GM18508 (cell line): ENCODE data around the gene CARD9.

ENCODE experiments used
- ATAC-seq: cut with Tn5 transposase; IDR thresholded peaks from one replicate; pipeline ENCODE4 v1.9.1; 2021; ENCODE audit warnings: moderate number of reproducible peaks; ENCODE audit not compliant: insufficient read depth, unreplicated experiment

The CARD9 gene

DNA sequence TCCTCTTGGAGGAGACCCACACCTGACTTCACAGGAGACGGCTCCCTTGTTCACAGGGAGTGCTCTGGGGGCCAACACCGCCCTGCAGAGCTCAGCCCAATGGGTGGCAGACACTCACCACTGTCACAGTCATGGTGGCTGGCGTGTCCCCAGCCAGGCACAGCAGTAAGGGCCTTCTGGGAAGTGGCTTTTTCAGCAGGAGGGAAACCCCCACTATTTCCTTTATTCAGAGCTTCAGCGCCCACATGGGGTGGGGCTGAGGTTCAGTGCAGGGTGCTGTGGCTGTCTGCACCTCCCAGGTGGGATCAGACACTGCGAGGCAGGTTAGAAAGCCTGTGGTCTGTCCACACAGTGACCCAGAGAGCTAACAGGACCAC, 30.1 kb upstream of the CARD9 start:
- no peak for ATAC-seq

DNA sequence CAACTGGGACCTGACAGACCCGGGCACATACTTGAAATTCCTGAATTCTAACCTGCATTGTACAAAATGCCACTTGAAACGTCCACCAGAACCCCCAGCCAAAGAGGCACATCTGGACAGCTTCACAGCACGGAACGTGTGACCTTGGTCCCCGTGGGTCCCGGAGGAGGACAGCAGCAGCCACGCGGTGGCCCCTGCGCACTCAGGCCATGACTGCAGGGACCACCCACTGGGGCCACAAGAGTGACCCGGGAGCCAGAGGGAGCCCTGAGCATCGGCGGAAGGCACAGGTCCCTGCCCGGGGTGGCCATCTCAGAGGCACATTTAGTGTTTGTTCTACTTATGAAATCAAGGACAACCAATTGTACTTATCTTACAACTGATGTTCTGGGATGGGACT, 28.6 kb upstream of the CARD9 start:
- no peak for ATAC-seq

DNA sequence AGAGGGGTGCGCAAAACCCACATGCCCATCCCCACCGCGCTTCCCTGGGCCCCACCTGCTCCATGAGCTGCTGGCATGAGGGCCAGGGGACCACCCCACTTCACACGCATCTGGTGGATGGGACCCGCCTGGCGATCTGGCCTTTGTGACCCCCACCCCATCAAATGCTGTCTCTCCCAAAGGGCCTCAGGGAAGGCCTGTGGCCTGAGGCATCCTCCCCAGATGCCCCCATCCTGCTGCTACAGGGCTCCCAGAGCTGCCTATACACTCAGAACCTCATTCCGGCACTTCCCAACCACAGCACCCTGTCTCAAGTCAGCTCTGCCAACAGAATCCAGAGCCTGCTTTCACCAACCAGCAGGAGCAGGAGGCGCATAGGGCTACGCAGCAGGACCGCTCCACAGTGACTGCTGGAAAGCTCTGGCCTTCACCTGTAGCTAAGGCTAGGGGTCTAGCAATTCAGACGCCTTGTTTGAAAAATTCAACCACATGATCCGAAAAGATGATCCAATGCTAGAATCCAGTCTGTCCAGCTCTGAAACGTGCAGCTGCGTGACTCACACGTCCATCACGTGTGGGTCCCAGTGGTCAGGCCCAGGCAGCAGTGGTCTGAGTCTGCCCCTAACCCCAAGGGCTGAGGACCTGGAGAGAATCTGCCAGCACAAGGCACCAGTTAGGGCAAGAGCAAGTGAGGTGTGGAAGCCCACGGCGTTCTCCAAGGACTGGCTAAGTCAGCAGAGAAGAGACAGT, 27.9 kb upstream of the CARD9 start:
- no peak for ATAC-seq

DNA sequence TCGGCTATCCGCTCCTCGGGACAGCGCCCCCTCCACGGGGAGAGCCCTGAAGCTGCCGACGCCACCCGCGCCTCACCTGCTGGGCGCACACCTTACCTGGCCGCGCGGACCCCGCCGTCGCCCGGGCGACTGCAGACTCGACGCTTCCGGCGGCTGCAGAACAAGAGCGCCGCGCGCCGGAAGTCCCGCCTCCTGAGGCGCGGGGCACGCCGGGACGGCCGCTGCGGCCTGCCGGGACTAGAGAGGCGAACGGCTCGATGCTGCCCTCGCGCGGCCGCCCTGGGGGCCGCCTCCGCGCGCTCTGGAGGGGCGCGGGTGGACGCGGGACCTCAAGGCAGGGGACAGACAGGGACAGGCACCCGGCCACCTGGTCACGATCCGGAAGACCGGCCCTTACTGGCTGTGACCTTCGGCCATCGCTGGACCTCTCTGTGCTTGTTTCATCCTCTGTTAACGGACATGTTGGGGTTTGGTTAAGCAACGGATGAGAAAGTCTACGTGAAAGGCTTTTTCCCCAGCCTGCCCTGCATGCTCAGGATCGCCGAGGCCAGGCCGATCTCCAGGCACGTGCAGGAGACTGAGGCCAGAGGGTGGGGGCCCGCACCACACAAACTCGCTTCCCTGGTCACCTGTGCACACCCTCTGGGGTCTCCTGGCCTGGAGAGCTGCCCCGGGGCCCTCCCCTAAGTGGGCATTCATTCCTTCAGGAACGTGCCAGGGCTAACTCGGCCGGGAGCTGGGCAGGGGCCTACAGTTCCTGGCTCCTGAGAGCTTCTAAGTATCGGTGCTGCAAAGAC, 26.8 kb upstream of the CARD9 start, which contains the start of gene SNAPC4:
Gene SNAPC4 (minus strand): TSS at position 133 of the 797 bp plus-strand sequence. CDS start 1,742 bp downstream, outside the sequence.
- ATAC-seq, result no peak

DNA sequence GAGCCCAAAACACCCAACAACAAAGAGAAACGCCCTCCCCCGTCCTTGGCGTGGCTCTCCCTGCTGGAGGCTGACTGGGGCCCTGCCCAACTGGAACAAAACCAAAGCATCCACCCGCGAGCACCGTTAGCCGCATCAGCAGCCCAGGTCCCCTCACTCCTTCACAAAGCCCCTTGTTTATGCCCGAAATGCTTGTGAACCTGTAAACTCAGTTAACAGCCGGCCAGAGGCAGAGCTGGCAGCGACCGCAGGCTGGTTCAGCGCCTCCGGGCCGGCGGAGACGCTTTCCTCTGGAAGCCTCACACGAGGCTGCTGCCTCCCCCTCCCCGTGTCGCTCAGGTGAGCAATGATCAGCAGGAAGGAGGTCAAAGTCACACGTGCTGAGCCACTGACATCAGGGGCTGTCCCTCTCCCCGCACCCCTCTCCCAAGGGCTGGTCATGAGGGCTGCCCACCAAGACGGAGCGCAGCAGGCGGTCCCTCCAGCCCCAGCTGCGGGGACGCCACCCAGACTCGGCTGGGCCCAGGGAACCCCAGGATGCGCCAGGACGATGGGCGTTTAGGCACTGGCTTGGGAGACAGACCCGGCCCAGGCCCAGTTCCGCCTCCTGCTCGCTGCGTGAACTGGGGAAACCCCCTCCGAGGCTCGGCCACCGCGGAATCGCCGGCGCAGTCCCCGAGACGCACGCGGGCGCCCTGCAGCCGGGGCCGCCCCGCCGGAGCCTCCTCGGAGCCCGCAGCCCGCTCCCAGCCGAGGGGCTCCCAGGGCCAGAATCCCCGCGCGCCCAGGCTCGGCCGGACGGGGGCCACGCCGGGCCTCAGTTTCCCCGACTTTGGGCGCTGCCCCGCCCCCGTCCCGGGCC, 25.9 kb upstream of the CARD9 start:
- no peak for ATAC-seq

DNA sequence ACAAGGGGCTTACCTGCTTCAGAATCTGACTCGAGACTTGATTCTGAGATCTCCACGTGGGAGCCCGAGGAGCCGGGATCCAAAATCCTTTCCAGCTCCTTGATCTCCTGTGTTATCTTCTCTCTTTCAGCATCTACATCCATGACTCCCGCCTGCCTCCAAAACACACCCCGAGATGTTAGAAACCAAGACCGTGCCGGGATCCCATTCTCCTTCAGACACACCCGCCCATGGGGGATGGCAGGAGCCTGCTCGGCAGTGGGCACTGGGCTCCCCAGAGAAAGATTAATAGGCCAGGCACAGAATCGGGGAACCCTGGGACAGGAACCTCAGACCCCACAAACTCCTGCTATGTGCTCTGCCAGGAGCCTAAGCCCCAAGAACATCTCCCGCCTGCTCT, 24.8 kb upstream of the CARD9 start:
- no peak for ATAC-seq

DNA sequence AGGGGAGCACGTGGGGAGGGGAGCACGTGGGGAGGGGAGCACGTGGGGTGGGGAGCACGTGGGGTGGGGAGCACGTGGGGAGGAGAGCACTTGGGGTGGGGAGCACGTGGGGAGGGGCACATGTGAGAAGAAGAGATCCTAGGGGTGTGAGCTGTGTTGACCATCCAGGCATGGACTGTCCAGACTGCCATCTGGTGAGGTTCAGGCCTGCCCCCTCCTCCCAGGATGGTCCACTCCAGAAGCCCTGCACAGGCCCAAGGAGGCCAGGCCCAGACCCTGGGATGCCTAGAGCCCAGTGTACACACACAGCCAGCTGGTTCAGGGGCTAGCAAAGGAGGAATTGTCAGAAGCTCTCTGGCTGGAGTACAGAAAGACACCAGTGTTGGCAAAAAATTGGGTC, 24.2 kb upstream of the CARD9 start:
- ATAC-seq, result no peak

DNA sequence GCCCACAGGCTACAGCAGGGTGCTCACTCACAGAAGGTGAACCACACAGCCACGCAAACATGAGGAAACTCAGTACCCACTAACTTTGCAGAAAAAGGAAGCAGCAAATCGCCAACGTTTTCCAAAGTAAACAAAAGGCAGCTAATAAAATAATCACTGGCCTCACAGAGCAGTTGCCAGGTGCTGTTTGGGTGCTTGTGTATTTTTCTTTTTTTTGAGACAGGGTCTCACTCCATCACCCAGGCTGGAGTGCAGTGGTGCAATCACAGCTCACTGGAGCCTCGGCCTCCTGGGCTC, 22.7 kb upstream of the CARD9 start:
- ATAC-seq, result no peak

DNA sequence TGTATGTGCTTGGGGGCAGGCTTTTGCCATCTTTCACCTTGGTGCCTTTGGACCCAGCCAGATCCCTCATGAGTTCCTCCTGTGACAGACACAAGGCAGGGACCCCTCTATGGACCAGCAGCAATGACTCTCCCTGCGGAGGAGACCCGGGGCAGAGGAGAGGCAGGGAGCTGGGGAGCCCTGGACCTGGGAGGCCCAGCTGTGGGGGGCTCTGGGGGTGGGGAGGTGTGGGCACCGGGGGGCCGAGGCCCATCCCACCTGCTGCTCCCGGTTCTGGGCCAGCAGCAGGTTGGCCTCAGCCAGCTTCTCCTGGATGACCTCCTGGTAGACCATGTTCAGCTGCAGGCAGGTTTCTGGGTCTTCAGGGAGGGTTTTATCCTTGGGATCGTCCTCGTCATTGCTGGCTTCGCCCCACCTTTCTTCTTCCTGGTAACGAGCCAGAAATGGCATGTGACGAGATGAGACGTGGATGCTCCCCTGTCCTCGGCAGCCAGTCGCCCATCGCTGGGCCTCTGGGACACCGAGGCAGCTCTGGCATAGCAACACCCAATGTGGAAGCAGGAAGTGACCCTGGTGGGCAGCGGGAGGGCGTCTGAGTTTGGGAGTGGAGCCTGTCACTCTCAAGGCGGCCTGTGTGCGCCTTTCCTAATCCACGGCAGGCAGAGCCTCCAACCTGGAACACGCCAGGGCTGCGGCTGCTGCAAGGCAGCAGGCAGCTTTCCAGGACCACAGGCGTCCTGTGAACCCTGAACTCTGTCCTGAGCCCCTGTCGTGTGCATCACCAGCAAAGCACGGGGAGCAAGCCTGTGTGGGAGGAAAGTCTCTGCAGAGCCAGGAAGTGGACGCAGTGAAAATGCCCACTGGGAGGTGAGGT, 22.1 kb upstream of the CARD9 start:
- no peak for ATAC-seq

DNA sequence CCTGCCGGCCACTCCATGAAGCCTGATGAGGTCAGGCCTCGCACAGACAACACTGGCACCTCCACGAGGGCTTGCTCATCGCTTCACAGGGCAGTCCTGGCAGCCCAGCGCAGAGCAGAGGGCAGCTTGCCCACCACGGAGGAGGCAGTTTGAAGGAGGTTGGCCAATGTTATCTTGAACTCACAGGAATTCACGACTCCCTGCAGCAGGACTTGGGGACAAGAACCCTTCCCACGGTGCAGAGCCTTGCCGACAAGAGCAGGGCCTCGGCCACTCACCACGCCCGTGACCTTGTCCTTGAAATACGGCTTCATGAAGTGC, 21.5 kb upstream of the CARD9 start:
- no peak for ATAC-seq

DNA sequence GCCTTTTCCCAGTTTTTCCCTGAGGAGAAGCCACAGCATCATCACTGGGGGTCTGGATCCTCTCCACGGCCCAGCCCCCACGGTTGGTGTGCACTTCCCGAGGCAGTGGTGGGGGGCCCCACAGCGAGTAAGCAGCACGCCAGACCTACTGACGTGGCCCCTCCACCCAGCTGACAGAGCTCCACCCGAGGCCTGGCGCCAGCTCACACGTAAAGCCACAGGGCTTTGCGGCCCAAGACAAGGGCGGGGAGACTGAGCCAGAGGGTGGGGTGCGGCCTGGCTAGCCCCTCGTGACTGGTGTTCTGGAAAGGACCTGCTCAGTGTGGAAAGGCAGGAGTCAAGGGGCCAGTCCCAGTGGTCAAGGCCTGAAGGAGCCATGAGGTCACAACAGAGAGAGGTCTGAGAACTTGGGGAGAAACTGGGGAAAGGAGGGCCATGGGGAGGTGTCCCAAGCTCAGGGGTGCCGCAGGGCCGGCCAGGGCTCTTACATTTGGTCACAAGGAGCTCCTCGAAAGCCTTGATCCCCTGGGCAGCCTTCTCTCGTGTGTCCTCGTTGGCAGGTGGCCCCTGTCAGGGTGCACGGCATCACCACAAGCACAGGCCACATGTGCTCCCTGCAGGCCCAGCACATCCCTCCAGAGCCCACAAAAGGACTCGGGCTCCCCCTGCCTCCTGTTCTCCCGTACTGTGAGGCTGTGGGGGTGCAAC, 21.0 kb upstream of the CARD9 start:
- no peak for ATAC-seq

DNA sequence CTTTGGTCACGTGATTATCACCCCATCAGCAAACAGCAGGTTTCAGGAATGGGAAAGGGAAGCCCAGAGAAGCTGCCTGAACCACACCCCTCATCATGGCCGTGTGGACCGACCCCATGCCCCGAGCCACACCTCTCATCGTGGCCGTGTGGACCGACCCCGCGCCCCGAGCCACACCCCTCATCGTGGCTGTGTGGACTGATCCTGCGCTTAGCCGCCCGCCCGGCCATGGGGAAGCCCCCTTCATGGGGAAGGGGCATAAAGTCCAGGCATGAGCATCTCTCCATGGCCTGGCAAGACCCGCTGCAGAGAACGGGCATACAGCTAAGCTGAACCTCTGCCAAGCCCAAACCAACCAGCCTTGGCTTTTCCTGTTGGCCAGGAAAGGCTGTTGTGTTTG, 20.1 kb upstream of the CARD9 start:
- ATAC-seq, result no peak

DNA sequence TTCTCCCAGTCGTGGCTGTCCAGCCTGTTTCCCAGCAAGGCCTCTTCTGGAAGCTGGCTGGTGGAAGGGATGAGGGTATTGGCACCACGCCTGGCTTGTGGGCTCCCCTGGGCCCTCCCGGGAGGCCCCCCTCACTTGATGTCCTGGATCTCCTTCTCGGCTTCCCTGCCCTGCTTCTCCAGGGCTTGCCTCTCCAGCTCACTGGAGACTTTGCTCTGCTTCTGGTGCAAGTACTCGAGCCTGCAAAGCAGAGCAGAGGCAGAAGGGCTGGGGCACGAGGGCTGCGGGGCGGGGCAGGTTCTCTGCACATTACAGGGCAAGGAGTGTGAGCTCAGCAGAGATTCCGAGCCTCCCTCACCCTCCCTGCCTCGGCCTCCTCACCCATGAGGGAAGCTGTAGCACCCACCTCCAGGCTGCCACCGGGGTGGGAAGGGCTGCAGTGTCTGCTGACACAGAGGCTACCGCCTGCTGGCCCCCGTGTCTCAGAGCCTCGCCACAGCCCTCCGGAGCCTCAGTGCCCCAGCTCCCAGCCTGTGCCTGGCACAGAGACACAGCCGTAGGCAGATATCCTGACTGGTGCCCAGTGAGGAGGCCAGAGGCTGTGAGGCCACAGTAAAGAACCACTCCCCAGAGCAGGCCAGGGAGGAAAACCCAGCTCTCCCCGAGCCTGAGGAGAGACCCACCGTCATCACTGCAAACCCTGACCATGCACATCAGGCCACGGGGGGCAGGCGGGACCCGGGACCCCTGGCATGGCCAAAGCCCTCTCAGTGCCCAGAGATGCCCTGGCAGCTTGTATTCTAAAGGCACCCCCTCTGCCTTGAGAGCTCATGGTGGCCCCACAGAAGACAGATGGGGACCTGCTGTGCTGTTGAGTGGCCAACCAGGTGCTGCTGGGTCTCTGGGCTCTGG, 19.3 kb upstream of the CARD9 start:
- no peak for ATAC-seq

DNA sequence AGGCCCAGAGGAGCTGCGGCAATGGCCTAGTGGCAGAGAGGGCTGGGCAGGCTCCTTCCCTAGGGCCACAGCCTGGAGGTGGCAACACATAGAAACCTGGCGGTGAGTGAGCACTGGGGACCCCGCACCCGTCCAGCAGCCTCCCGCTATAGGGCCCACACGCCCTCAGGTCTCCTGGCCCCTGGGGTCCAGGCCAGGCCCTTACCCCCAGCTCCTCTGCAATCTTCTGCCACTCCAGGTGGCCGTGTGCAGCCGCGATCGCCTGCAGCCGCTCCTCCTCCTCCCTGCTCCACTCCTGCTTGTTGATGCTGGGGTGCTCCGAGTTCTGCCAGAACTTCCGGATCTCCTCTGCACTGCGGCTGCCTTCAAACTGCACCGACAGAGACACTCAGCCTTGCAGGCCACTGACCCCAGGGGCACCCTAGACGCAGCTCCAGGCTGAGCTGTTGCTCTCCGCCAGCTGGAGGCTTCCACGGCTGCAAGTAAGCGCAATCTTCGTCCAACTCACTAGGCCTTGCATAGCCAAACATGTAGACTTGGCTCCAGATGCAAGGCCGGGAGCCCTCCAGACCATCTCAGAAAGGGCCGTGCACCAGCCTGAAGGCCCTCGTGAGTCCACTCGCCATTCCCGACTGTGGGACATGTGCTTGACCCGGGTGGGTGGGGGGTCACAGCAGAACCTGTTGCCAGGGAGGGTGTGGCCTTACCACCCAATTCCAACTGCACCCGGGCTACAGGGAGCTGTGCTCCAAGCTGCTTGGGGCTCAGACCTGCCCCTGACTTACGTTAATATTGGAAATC, 18.5 kb upstream of the CARD9 start:
- ATAC-seq, result no peak

DNA sequence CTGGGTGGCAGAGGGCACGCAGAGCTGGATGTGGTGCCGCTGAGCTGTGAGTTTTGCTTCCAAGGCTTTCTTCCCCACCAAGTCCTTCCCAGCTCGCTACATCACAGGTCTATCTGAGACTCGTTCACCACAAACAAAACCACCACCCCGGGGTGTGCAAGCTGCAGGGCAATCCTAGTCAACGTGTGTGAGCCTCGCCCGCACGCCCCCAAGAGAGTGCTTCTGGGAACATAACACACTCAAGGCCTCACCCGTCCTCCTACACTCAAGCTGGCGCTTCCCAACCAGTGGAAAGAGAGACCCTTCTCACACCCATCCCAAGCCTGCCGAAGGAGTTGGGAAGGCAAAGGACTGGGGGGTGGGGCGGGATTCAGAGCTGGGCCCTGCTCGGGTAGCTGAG, 15.9 kb upstream of the CARD9 start:
- ATAC-seq, result no peak

DNA sequence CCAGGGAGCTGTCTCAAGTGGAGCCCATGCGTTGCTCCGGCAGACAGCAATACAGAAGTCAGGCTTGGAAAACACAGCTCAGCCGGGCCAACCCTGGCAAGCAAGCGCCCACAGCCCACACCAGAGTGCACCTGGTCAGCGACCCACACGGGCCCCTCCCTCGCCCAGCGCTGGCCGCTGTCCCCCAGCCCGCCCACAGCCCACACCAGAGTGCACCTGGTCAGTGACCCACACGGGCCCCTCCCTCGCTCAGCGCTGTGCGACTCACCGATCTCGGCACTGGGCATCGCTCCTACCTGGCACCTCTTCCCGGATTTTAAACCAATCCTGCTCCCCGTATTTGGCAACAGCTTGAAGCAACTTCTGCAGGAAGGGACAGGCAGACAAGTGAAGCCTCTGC, 13.7 kb upstream of the CARD9 start:
- no peak for ATAC-seq

DNA sequence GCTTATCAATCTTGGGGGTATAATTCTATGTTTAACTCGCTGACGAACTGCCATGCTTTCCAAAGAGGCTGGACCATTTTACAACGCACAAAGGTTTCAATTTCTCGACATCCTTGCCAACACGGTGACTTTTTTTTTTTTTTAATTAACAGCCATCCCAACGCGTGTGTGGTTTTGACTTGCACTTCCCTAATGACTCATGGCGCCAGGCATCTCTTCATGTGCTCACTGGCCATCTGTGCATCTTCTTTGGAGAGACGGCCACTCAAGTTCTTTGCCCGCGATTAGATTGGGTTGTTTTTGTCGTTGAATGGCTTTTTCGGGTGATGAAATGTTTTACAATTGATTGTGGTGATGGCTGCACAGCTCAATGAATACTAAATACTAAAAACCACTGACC, 12.5 kb upstream of the CARD9 start:
- ATAC-seq, result no peak

DNA sequence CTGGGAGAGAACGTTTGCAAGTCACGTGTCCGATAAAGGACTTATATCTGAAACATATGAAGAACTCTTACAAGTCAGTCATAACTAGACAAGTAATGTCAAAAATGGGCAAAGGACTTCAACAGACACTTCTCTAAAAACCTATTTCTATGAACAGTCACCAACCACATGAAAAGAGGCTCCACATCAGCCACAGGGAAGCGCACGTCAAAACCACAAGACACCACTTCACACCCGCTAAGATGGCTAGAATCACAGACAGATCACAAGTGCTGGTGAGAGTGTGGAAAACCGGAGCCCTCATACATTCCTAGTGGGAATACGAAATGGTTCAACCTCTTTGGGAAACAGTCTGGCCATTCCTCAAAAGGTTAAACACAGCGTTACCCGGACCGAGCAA, 11.5 kb upstream of the CARD9 start:
- no peak for ATAC-seq
